Suprapubic skin (tissue), 3 donors: ENCODE measurements around the gene SAMD11.

Source experiments
- CTCF ChIP-seq, 2 donors: fragments of 200-600 bp in 1 of 2; fragments of 450-650 bp in 1 of 2; sonication (generic) in 1 of 2; IDR thresholded peaks; one replicate each; pipeline ENCODE4 v1.5.1; 2016 to 2019; ENCODE audit warnings: antibody characterized with exemption in 2 of 2, mild to moderate bottlenecking in 1 of 2, moderate library complexity in 1 of 2
- POLR2AphosphoS5 ChIP-seq, 3 donors: sonication (generic); formaldehyde crosslinking; IDR thresholded peaks; one replicate each; pipeline ENCODE4 v1.6.1; 2017; ENCODE audit warnings: antibody characterized with exemption in 3 of 3

GRCh38 chr1:967466-968343 is 44.0 kb downstream of the SAMD11 start:
- TF ChIP-seq CTCF (IDR thresholded peaks at IDR 0.05), result no peak
- TF ChIP-seq POLR2AphosphoS5 (IDR thresholded peaks at IDR 0.05), result no peak
